IPS-NIHi7 (cell line): ENCODE results near the gene FRMD4A.
"Not testable (repeated sequence)": the region's sequence is repeated elsewhere in the genome, so short reads cannot be mapped to it uniquely, and the experiment has no call there.

Experiments used
- DNase-seq: peaks from one replicate; pipeline ENCODE4 v3.0.0; 2012; ENCODE audit warnings: mixed read lengths; ENCODE audit errors: extremely low spot score

The FRMD4A gene

DNA sequence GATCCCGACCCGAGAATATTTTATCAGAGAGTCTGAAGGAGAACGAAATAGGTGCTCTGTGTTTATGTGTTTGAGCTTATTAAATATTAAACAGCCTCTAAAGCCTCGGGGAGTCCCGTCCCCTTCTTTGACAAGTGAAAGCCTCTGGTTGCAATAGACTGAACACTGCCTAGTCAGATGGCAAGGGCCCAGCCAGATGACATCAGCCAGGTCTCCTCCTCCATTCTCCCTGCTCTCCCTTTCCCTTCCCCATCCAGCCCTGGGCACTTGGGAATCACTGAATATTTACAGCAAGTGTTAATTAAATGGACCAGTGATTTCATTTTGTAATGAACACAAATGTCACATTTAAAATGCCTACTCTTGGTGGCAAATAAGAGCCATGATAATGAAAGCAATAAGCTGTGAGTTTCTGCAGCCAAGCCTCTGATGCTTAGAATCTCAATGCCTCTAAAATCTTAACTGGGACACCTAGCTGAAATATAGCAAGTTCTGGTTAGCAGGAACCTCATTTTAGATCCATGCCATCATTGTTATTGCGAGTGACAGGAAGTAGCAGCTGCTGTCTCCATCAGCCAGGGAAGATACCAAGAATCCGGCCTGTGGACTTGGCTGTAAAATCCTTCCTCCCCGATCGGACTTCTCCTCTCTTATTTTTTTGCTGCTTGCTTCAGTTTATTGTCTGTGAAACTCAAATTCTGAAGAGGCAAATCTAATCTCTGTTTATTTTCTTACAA is 541.8 kb downstream of the FRMD4A start:
- no peak for DNase-seq

DNA sequence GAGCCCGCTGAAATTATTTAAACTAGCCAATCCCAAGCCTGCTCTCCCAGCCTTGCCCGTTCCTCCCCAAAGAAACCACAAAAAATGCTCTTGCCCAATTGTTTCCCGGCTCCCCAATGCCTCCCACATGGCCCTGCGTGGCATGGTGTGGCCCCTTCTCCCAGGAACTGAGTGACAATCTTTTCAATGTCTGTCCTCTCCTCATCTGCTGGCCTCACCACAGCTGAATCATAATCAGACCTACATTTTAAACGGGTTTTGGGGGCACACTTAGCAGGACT is 542.5 kb downstream of the FRMD4A start:
- DNase-seq = no peak

DNA sequence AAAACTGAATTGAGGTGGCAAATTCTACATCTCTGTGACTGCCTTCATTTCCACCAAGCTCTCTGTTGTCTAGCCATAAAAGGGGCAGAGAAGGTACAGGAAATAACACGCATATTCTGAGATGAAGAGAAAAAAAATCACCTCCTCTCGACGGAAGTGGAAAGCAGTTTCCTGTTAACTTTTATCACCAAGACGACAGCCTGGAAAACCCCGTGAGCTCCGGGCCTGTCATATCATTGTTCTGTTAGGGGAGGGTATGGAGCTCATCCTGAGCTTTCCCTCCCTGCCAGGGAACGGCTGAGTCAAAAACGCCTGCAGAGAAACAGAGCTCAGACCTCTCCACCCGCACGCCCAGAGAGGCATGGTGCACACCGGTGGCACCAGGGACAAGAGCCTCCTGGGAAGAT is 543.7 kb downstream of the FRMD4A start:
- peak; percentile 38 for DNase-seq

DNA sequence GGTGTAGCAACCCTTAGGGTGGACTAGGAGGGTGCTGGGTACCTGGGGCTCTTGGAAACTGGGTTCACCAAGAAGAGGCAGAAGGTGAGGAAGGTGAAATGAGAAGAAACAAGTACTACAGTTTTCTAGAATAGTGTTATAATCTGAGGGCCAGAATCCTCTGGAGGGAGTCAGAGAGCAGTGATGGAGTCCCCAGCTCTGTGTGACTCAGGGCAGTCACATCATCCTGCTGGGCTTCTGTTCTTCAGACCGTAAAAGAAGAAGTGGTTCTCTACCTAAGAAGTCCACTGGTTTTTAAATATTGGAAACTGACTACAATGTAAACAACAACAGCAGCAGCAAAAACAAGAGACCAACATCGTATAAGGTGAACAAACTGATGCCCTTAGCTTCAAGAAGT is 546.7 kb downstream of the FRMD4A start:
- peak; percentile 39 for DNase-seq

DNA sequence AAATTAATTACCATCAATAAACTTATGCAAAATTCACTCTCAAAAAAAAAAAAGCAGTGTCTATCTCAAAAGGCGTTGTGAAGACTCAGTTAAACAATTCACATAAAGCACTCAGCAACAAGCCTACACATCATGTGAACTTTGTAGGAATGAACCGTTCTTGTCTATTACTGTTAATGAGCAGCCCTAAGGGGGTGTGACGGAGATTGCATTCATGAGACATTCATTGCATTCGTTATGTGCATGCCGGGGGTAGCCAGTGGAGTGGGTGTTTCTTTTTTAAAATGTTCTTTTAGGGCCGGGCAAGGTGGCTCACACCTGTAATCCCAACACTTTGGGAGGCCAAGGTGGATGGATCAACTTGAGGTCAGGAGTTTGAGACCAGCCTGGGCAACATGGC is 551.0 kb downstream of the FRMD4A start:
- DNase-seq = no peak

DNA sequence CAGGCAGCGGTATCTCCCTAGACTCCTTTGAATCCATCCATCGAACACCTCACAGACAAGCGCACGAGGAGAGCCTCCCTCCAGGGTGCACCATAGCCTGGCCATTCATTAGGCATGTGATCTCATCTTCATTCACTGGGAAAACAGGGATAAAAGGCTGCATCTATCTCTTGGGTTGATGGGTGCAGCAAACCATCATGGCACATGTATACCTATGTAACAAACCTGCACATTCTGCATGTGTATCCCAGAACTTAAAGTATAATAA is 552.1 kb downstream of the FRMD4A start:
- DNase-seq = not testable (repeated sequence)

DNA sequence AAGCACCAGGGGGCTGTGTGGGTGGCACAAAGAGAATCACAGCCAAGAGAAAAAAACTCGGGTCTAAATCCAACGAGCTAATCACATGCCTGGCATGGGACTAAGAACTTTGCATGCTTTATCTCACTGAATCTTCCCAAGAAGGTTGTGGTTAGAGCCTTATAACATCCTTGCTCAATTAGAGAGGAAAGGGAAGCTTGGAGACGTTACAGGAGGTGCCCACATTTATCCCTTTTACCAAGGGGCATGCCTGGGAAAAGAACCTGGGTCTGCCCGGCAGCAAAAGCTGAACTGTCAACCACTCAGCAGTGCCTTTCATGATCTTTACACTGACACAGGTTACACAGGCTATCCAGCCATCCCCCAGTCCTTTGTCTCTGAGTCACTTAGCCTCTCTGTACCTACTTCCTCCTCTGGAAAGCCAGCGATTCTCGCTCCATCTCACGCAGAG is 553.8 kb downstream of the FRMD4A start:
- DNase-seq = no peak

DNA sequence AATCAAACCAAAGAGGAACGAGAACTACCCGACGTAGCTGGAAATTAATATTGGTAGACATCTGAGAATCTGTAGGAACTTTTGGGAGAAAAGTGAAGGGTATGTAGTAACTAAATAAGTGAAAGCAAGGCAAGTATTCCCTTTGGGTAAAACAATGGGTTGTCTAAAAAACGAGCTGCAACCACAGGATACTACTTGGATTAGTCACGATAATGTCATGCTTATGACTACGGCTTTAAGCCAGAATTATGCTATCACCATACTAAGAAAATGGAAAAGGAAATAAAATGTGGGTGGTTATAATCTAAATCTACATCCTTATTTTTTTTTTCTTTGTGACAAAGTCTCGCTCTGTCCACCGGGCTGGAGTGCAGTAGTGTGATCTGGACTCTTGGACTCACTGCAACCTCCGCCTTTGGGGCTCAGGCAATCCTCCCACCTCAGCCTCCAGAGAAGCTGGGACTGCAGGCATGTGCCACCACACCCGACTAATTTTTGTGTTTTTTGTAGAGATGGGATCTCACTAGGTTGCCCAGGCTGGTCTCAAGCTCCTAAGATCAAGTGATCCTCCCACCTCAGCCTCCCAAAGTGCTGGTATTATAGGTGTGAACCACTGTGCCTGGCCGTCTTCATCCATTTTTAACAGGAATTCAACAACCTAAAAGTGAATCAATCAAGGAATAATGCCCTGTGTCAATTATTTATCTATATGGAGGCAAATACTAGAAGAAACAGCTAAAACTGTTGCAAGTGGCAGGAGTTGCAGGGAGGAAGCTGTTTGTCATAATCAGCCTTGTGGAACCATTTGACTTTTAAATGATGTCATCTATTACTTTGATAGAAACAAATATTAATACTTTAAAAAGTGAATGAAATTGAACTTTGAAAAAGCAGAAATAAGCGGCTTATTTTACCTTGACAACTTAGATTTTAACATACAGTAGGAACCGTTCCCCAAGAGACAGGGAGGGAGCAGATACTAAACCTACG is 554.6 kb downstream of the FRMD4A start:
- no peak for DNase-seq

DNA sequence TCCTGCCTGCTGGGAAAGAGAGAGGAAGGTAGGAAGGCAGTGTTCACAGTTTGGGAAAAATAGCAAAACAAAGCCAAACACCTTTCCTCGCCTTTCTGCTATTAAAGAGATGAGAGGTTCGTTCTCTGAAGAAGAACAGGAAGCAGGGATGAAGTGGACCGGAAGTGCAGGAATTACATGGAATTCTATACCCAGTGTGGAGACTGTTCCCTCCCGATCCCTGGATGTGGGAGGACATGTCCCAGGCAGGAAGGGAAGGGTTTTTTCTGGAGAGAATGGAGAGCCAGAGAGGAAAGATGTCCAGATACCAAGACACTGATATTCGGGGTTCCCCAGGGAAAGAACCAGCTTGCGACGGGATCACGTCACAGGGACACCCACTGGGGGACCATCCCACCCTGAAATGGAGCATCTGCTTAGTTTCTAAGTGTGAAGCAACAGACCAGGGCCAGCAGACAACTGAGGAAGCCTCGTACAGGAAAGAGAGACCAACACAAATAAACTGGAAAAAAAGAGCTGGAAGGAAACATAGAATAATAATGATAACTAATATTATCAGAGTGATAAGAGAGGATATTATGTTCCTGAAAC is 556.3 kb downstream of the FRMD4A start:
- DNase-seq = no peak

DNA sequence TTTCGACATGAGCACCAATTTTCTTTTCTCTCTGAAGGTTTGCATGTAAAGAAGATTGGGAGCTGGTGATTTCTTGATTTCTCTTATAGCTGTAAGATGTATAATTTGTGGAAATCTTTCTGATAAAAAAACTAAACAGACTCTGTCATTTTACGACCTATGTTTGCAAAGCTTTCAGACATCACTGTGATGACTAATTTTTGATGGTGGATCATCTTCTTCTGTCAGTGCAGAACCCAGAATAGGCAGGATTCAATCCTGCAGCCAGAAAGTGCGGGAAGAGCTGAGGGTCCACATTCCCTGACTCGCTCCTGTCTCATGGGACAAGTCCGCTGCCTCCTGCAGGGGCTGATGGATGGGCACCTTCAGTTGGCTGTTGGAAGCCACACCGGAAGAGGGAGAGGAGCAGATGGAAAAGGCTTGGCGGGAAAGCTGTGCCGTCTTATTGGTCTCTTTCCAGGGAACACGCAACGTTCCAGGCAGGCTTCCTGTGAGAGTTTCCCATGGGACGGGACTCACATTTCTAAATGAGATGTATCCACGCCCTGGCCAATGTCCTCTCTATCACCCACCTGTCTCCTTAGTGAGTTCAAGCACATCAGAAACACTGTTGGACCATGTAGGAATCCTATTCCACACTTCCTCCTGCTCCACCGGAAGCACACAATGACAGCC is 557.1 kb downstream of the FRMD4A start:
- no peak for DNase-seq

DNA sequence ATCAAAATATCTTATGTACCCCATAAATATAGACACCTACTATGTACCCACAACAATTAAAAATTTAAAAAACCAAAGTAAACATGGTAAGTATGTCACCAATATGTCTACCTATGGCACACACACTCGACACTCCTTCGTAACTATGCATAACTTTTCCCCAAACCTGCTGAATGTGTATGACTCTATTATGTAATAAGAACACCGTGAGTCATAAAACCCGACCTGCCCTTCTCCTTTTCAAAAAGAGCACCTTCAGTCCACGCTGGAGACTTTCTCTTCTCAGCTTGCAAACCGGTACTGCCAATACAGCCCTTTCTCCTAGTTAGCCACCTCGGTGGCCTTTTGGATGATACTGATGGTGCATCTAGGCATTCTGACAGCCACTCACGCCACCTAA is 557.7 kb downstream of the FRMD4A start:
- no peak for DNase-seq

DNA sequence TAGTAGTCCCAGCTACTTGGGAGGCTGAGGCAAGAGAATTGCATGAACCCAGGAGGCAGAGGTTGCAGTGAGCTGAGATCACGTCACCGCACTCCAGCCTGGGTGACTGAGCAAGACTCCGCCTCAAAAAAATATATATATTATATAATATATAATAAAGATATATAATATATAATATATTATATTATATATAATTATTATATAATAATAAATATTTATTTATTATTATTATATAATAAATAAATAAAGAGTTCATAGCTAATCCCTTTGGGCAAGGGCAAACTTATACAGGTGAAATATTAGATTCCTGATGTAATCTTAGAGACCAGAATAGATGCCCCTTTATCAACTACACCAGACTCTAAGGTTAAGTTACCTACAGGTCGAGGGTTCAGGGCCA is 558.7 kb downstream of the FRMD4A start:
- no peak for DNase-seq

DNA sequence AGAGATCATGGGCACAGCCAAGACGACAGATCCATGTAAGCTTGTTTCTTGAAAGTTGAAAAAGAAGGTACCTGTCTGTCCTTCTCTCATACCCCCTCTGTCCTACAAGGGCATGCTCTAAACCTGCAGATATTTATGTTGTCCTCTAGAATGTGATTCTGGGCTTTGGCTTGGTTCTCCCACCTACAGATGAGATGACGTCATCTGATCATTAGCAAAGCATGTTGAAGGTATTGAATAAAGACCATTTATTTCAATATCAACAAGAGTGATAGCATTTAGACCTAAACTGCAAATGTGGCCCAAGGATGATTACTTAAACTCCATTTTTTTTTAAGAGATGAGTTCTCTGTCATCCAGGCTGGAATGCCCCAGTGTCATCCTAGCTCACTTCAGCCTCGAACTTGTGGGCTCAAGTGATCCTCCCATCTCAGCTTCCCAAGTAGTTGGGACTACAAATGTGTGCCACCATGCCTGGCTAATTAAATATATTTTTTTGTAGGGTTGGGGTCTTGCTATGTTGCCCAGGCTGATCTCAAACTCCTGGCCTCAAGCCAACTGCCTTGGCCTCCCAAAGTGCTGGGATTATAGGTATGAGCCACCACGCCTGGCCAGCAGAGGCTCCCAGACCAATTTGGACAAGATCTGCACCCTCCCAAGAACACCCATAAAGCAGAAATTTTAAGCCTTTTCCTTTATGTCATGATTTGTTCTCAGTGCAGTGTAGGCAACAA is 559.8 kb downstream of the FRMD4A start:
- DNase-seq = no peak

DNA sequence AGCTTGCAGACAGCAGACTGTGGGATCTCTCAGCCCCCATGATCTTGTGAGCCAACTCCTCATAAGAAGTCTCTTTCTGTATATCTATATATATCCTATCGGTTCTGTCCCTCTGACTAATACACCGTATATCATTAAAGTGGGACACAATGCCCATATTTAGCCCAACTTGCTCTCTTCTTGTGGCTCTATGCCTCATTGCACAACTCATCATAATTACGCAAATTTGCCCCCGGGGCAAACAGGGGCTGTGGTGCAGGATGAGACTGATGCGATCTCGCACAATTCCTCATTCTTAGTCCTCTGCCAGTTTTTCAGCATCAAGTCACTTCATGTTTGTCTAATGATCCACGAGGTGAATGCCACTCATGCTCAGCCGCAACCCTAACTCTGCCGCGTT is 560.8 kb downstream of the FRMD4A start:
- DNase-seq = no peak

DNA sequence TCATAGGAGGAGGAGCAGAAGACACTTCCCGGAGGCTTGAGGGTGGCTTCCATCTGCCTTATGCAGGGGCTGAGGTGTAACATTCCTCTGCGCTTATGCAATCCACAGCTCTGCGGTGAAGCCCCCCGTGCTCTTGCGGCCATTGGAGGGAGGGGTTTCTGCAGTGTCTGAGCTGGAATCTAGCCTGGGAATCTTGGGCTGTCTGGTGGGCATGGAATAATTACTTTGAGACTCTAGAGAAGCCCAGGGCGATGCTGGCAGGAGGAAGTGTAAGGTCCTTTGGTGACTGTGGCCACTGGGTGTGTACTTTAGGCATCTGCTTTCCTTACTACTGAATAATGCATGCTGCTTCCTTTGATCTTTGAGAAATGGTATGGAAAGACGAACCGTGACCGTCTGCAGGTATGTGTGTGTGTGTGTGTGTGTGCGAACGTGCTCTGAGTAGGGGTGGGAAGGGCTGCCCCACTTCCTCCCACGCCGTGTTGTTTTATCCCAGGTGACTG is 563.0 kb downstream of the FRMD4A start:
- peak; percentile 66 for DNase-seq

DNA sequence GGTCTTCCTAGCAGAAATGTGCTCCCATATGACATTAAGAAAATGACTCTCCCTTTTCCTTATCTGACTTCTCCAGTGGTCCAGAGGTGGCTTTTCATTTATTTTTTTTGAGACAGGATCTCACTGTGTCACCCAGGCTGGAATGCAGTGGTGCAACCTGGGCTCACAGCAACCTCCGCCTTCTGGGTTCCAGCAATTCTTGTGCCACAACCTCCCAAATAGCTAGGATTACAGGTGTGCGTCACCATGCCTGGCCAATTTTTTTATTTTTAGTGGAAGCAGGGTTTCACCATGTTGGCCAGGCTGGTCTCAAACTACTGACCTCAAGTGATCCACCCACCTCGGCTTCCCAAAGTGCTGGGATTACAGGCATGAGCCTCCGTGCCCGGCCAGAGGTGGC is 563.6 kb downstream of the FRMD4A start:
- not testable (repeated sequence) for DNase-seq

DNA sequence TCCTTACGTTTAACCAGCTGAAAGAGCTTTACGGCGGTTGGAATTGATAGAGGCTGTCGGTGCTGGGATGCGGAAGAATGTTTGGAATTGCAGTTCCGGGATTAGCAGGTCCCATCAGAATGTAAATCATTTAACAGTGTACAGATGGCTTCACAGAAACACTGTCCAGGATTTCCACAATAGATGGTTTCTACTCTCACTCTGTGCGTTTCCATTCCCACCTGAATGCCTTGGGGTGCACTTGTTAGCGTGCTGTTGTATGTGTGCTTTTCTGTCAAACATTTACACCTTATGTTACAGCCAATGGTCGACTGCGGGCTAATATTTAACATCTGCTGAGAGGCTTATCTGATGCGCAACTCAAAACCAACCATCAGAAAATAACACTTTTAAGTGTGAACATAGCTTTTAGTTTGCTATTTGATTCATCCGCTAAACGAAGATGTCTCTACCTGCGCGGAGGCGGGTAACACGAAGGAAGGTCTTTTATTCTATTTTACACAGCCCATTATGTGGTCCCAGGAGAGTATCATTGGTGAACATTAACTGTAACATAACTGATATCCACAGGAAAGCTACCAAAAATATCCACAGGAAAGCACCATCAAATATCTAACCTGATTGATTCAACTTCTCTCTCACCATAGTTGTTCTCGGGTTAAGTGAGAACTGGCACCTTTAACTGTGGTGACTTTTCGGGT is 564.9 kb downstream of the FRMD4A start:
- no peak for DNase-seq

DNA sequence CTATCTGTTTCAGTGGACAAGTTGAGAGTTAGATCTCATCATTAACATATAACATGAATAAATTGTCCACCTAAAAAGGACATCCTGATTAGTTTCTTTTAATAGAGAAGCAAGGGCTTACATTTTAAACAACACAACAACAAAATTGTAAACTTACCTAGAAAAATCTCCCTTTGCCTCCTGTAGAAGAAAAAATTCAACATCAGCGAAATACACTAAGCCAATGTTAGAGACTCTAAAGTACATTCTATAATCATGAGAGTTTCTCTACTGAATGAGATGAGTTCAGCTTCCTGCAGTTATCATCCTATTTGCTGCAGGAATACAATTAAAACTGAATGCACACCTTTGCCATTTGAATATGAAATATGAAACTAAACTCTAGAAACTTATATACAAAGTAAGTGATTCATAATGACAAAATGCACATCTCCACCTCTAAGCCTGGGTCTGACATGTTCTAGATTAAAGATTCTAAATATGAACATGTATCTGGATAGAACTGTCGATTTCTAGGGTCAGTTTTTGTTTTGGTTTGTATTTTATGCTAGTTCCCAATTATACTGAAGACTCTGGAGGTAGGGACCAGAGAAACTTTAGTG is 569.1 kb downstream of the FRMD4A start:
- DNase-seq = no peak

DNA sequence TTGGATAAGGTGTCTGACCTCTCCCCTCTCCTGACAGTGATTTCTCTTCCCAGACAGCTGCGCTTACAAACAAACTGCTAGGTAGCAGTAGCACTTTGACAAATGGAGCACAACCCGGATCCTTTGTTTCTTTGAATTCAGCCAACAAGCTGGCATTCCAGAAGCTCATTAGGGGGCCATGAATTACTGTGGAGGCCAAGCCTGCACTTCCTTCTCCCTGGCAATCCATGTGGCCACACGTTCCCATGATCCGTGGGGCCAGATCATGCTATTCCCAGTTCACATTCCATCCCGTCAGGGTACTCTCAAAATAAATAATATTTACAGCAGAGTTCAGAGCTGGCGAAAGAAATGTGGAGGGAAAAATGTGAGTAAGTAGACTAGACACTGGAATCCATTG is 571.6 kb downstream of the FRMD4A start:
- peak; percentile 69 for DNase-seq

DNA sequence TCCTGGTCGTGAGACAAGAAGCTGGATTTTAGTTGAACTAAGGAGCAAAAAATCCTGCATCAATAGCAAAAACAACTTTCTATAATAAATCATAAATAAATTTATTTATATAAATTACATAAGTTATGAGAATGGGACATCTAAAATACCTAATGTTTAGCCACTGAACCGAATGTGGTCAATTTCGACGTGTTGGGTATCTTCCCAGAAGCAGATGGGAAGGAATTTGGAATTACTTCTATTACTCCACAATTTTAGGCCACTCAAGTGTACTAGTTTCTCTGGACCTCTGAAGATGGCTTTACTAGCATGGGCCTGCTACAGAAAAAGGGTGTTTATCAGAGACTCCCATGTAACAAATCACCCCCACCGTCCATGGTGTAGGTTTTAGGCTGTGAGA is 572.0 kb downstream of the FRMD4A start:
- no peak for DNase-seq
